Measurements from ENCODE around the gene ZC3H12C.

Gene ZC3H12C

GRCh38 chr11:110173811-110174644, 80.8 kb downstream of the ZC3H12C start:
- H3K27me3 Mint-ChIP-seq (ENCODE audit: low read depth, poor library complexity): peaks cover 15% of the 10 kb centered on the region
- H3K27ac Mint-ChIP-seq: no peak overlapping the region
- peak; percentile 82 for DNase-seq
- H3K9me3 Mint-ChIP-seq: no peaks in the 10 kb centered on the region
- H3K36me3 Mint-ChIP-seq (ENCODE audit: low read depth): no peaks in the 10 kb centered on the region
- H3K4me1 Mint-ChIP-seq: peaks cover 8% of the 10 kb centered on the region
- peak overlapping the region; percentile 70 for H3K4me3 Mint-ChIP-seq
- TF ChIP-seq CTCF (IDR thresholded peaks at IDR 0.05): peak; percentile 78

- Mint-ChIP-seq H3K9me3 (no peaks in the 10 kb centered on the region), H3K27me3 (ENCODE audit: low read depth, poor library complexity) (peaks cover 15% of the 10 kb centered on the region), H3K36me3 (ENCODE audit: low read depth) (no peaks in the 10 kb centered on the region), H3K27ac (no peak overlapping the region), H3K4me3 (no peak overlapping the region), H3K4me1 (peaks cover 8% of the 10 kb centered on the region)
- DNase-seq: no peak
- no peak for TF ChIP-seq CTCF (IDR thresholded peaks at IDR 0.05)
Observed at GRCh38 chr11:110174645-110175310, 81.6 kb downstream of the ZC3H12C start.

- Mint-ChIP-seq H3K4me1 (peaks cover 8% of the 10 kb centered on the region), H3K4me3 (no peak overlapping the region), H3K27ac (no peak overlapping the region), H3K36me3 (ENCODE audit: low read depth) (no peaks in the 10 kb centered on the region), H3K27me3 (ENCODE audit: low read depth, poor library complexity) (peaks cover 15% of the 10 kb centered on the region), H3K9me3 (no peaks in the 10 kb centered on the region)
- no peak for DNase-seq
- TF ChIP-seq CTCF (IDR thresholded peaks at IDR 0.05): no peak
Observed at GRCh38 chr11:110176366-110177085, 83.3 kb downstream of the ZC3H12C start.

GRCh38 chr11:110177086-110177456, 83.9 kb downstream of the ZC3H12C start:
- Mint-ChIP-seq H3K9me3 (no peaks in the 10 kb centered on the region), H3K27ac (no peak overlapping the region), H3K27me3 (ENCODE audit: low read depth, poor library complexity) (peaks cover 17% of the 10 kb centered on the region), H3K4me1 (peaks cover 8% of the 10 kb centered on the region), H3K4me3 (no peak overlapping the region), H3K36me3 (ENCODE audit: low read depth) (no peaks in the 10 kb centered on the region)
- DNase-seq: no peak
- TF ChIP-seq CTCF (IDR thresholded peaks at IDR 0.05): no peak

GRCh38 chr11:110179064-110179463, 85.9 kb downstream of the ZC3H12C start:
- H3K27me3 Mint-ChIP-seq (ENCODE audit: low read depth, poor library complexity): peaks cover 18% of the 10 kb centered on the region
- peaks cover 3% of the 10 kb centered on the region for H3K4me1 Mint-ChIP-seq
- no peak overlapping the region for H3K4me3 Mint-ChIP-seq
- H3K9me3 Mint-ChIP-seq: no peaks in the 10 kb centered on the region
- no peak for TF ChIP-seq CTCF (IDR thresholded peaks at IDR 0.05)
- no peaks in the 10 kb centered on the region for H3K36me3 Mint-ChIP-seq (ENCODE audit: low read depth)
- no peak overlapping the region for H3K27ac Mint-ChIP-seq
- DNase-seq: no peak
